GM19372 (cell line): Measurements from ENCODE around the gene RGS9BP.
"Not testable (repeated sequence)": the region's sequence is repeated elsewhere in the genome, so short reads cannot be mapped to it uniquely, and the experiment has no call there.

ENCODE experiments used
- ATAC-seq: cut with Tn5 transposase; IDR thresholded peaks from one replicate; pipeline ENCODE4 v1.9.1; 2021; ENCODE audit warnings: mild to moderate bottlenecking, low read depth, moderate library complexity; ENCODE audit not compliant: unreplicated experiment

RGS9BP gene

DNA sequence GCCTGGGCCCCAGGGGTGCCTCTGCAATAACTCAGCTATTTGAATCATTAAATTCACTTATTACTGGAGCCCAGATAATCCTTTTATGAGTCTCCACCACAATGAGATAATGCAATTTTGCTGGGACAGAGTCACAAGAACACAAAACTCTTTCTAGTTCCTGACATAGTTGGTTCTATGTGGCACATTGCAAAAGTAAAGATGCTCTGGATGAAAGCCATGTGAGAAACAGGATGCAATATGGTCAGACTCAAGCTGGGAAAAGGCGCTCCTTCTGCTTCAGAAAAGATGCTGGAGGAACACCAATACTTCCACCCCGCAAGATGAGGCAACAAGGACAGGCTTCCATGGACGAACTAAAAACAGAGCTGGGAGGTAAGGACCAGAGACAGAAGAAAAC is 6.3 kb upstream of the RGS9BP start:
- ATAC-seq = no peak

DNA sequence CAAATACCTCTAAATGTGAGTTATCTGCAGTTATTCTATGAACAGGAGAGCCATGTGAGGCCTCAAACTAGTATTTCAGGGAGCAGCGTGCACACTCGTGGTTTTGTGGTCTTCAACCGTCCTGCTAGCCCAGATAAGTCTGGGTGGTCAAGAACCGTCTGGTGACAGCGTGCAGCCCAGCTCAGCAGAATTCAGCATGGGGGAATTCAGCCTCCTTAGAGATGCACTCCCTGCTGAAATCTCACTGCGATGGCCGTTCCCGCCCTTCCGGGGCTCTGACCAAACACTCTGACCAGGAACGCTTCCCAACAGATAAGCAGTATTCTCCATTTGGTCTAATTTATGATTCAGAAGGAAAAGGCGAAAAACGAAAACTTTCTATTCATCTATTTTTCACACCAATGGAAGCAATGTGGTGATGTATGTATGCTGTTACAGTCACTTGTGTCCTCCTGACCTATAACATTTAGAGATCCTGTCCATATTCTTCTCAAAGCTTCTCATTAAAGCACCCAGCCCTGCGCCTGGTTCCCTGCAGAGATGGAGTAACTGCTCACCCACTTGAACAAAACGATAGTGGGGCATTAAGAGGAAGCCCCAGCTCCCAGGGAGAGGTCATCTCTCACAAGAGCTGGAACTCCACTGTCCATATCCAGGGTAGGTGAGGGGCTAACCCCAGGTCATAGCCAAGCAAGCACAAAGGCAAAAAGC is 3.6 kb upstream of the RGS9BP start:
- no peak for ATAC-seq

DNA sequence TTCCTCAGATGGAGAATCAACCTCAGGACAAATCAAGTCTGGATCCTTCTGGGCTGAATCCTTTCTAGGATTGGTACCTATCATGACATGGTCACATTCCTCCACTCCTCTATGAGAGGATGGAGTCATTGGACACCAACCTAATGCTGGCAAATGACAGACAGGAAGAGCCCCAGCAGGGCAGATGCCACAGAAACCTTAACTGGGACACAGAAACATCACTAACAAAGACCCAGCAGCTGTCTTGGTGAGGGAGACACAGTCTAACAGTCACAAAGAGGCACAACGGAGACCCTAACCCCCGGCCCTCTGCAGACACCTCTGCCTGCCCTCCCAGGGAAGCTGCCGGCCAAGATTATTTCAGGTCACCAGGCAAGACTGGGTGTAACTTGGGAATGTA is 2.8 kb upstream of the RGS9BP start:
- no peak for ATAC-seq

DNA sequence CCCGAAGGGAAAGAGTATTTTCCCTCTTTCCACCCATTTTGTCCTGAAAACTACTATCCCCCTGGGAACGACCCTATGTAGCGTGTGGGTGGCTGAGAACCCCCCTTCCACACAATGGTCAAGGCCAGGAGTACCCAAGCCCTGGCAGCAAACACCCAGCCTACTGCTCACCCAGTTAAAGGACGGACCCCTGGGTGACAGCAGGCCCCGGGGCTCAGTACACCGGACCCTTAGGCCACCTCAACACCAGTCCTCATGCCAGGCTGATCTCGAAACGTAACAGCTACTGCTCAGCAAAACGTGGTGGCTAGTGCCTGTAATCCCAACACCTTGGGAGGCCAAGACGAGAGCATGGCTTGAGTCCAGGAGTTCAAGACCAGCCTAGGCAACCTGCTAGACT is 2.1 kb upstream of the RGS9BP start:
- ATAC-seq = no peak

DNA sequence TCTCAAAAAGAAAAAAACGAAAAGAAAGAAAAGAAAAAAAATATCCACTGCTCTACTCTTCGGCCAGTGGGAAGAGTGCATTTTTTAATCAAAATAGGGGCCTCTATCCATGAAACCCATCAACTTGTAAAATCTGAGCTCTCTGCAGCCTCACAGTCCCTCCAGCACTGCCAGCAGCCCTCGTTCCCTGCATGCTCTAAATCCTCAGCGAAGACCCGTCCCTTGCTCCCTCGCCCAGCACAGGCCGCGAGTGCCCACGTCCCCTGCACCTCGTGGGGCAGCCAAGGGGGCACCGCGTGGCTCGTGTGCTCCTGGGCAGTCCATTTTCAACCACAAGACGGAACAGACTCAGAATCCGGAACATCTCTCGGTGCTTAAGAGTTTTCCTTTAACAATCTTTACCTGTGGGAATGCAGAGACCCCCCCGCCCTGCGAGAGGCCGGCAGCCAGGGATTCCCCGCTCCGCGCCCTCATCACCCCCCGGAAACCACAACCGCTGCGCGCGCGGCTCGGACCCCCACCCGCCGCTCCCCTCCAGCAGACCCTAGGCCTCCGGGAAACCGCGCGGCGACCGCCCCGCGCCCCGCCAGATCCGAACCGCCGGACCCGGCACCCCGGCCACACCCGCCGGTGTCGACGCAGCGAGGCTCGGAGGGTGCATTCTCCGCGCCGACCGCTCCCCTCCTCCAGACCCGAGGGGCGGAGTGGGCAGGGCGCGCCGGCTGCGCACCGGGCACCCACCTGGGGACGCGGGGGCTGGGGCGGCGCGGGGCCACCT is 1.3 kb upstream of the RGS9BP start:
- ATAC-seq = no peak

DNA sequence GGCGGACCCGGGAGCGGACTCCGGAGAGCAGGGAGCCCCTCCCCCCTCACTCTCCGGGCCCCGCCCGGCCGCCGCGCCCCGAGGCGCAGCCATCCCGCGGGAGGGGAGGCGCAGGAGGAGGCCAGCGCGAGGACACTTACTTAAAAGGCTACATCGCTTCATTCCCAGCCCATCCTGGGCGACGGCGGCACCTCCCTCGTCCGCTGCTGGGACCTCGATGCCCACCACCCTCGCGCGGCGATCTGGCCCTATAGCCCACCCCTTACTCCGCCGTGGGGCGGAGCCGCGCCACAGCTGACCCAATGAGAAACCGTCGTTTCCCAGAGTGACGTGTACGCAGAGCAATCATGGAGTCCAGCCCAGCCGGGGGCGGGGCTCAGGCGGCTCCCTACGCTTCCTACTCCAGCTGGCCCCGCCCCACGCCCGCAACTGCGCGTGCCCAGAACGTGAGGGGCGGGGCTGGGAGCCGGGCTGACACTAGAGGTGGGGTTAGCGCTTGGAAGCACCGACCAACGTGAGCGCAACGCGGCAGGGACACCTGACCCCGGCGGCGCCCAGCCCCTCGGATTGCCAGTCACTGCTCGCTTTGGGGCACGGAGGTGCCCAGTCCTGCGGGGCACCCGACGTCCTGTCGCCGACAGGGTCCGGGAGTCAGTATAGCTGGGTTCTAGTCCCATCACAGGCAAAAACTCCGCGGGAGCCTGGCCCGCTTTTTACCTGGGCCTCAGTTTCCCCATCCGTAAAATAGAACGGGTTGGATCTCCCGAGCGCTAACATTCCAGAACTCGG is 523 bp upstream of the RGS9BP start, which contains the start of gene ANKRD27:
Gene ANKRD27 (minus strand): TSS at position 250 of the 789 bp plus-strand sequence. CDS start 16,165 bp downstream, outside the sequence.
- peak; percentile 98 for ATAC-seq

DNA sequence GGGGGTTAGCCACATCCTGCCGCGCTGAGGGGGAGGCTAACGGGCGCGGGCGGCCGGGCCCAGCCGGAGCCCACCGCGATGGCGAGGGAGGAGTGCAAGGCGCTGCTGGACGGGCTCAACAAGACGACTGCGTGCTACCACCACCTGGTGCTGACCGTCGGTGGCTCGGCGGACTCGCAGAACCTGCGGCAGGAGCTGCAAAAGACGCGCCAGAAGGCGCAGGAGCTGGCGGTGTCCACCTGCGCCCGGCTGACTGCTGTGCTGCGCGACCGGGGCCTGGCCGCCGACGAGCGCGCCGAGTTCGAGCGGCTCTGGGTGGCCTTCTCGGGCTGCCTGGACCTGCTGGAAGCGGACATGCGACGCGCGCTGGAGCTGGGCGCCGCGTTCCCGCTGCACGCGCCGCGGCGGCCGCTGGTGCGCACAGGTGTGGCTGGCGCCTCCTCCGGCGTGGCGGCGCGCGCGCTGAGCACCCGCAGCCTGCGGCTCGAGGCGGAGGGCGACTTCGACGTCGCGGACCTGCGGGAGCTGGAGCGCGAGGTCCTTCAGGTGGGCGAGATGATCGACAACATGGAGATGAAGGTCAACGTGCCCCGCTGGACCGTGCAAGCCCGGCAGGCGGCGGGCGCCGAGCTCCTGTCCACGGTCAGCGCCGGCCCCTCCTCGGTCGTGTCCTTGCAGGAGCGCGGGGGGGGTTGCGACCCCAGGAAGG is 692 bp downstream of the RGS9BP start:
- ATAC-seq = no peak

DNA sequence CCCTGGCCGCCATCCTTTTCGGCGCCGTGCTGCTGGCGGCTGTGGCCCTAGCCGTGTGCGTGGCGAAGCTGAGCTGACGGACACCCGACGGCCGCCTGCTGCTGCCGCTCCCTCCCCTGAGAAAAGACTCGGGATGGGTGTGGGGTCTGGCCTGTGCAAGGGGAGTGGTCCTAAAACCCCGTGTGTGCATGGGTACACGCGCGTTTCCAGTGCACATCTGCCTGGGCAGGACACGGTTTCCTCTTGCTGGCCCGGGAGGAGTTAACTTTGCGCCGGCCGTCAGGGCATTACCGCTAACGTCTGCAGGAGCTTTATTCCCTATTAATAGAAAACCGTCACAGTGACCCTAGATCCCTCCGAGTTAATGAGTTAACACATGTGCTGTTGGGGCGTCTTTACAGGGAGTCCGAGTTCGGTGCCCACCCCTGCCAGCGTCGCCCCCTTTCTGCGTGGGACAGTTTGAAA is 1.3 kb downstream of the RGS9BP start:
- no peak for ATAC-seq

DNA sequence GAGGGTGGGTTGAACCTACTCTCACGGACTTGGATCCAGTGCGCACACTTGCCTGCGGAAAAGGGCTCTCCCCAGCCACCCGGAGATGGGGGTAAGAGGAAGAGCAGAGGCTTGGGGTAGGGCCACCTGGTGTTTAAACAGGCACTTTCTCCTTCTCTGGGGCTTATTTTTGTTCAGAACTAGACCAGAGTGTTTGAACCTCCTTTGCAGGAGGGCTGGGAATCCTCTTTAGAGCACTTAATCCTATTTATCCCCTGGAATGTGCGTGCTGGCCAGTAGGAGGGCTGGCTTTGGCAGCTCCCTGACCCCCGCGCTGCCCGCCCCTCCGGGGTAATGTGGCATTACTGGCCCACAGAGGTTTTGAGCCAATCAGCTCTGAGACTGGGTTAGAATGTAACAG is 2.0 kb downstream of the RGS9BP start:
- ATAC-seq = no peak

DNA sequence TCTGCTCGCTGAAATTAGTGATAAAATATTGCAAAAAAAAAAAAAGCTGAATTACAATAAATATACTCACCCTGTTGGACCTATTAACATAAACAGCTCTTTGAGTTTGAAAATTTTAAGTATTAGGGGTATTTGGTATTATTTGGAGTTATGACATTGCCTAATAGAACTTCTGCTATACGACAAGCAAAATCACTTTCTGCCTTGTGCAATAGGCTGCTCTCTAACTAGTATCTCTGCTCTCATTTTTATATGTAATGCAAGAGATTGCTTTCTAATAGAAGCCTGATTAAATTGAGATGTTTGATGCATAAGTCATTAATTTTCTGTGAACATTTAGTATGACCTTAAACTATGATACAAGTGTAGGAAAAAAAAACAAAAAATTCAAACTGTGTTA is 5.3 kb downstream of the RGS9BP start:
- ATAC-seq = no peak

DNA sequence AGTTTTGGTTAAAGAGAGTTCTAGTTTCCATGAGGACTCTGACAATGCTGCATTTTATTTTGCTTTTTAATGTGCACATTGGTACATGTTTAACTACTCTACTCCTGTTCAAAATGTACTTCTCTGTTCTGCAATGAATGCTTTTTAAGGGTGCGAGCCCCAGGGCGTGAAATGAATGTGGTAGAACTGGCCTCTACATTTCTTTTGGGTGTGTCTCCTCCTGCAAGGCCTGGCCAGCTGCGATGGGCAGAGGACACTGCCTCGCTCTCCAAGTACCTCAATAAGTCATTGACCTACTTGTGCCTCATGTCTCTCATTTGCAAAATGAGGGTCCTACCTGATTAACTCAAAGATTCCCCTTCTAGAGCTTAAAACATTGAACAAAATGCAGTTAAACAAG is 6.7 kb downstream of the RGS9BP start:
- no peak for ATAC-seq

DNA sequence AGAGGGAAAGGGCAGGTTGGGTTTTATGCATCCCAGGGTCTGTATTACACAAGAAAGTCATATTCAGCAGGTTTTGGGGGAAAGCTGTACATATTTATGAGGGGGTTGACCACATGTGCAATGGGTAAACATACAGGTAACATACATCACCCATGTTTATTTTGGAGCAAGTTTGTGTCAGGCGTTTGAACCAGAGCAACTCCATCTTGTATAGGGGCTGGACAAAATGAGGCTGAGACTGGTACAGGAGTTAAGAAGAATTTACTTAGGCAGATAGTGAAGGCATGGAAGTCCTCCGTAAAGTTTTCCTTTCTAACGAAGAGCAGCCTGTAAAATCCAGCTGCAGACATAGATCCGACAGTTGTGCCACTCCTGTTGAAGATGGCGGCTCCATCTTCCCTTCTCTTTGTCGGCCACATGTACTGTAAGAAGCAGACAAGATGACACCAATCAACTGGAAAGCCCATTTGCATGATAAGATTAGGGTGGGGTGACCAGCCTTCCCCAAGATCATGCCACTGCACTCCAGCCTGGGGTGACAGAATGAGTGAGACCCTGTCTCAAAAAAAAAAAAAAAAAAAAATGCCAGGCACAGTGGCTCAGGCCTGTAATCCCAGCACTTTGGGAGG is 11.3 kb downstream of the RGS9BP start:
- ATAC-seq = no peak

DNA sequence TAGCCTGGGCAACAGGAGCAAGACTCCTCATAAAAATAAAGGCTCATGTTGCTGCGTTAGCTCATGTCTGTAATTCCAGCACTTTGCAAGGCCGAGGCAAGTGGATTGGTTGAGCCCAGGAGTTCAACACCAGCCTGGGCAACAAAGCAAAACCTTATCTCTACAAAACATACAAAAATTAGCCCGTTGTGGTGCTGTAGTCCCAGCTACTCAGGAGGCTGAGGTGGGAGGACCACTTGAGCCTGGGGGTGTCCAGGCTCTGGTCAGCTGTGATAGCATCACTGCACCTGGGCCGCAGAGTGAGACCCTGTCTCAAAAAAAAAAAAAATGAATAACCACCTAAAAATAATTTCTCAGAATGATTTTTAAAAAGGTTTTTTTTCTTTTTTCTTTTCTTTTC is 12.0 kb downstream of the RGS9BP start:
- ATAC-seq = no peak

DNA sequence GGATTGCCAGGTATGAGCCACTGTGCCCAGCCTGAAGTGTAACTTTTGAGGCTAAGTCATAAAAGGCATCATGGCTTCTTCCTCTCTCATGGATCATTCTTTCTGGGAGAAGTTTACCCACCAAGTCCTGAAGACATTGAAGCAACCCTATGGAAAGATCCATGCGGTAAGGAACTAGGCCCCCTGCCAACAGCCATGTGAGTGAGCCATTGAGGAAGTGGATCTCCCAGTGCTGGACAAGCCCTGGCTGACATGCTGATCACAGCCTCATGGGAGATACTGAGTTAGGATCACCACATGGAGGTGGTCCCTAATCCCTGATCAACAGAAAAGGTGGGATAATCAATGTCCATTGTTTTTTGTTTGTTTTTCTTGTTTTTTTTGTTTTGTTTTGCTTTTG is 12.7 kb downstream of the RGS9BP start:
- ATAC-seq = no peak

DNA sequence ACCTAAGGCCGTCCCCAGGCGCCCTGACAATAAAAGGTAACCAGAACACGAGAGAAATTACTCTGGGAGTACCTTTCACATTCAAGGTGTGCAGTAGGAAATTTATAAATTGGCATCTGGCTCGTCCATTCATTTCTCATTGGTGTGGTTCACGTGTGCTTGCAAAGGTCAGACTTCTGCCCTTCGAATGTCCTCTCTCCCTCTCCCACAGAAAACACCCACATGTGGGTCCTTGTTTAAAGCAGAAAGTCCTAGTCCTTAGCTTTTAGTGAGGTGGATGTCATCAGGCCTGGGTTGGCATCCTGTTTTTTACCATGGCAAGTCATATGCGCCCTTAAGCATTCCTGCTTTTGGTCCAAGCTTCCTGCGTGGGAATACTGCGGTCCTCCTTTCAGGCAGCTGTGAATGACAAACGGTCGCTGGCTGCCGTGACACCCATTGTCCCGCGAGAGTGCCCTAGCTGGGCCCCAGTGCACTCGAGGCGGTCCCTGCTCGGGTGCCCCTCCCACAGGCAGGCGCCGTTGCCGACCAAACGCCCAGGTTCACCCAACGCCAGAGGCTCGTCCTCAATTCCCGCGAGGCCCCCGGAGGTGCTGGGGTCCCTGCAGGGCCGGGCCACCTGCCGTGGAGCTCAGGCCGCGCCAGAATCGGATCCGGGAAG is 15.8 kb downstream of the RGS9BP start, which contains the start of gene NUDT19:
Gene NUDT19 (plus strand): TSS at position 531 of the 661 bp plus-strand sequence. CDS start 140 bp downstream, outside the sequence.
- ATAC-seq = peak; percentile 78

DNA sequence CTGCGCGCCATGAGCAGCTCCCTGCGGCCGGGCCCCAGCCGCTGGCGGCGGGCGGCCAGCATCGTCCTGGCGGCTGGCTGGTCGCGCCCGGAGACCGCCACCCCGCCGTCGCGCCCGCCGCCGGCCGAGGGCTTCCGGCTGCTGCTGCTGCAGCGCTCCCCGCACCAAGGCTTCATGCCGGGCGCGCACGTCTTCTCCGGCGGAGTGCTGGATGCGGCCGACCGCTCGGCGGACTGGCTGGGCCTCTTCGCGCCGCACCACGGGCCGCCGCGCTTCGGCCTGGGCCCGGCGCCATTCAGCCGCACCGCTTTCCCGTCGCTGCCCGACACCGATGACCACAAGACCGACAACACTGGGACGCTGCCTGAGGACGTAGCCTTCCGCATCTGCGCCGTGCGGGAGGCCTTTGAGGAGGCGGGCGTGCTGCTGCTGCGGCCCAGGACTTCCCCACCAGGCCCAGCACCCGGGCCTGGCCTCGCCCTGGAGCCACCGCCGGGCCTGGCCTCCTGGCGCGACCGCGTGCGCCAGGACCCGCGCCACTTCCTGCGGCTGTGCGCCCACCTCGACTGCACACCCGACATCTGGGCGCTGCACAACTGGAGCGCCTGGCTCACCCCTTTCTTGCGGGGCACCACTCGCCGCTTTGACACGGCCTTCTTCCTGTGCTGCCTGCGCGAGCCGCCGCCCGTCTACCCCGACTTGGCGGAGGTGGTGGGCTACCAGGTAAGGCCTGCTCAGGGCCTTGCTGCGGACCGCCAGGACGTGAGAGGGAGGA is 16.5 kb downstream of the RGS9BP start:
- peak; percentile 57 for ATAC-seq

DNA sequence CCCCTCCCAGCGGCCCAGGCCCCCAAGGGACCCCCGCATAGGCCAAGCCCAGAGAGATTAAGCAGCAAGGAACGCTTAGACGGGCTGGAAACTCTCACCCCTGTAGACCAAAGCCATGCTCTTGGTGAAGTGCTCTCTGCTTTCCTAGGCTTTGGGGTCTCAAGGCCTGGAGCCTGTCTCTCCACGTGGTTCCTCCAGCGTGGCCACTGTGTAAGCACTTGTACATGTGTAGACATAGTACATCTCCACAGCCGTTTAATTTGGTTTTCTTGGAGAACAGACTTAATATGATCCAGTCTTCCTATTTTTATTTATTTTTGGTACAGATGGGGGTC is 17.0 kb downstream of the RGS9BP start:
- no peak for ATAC-seq

DNA sequence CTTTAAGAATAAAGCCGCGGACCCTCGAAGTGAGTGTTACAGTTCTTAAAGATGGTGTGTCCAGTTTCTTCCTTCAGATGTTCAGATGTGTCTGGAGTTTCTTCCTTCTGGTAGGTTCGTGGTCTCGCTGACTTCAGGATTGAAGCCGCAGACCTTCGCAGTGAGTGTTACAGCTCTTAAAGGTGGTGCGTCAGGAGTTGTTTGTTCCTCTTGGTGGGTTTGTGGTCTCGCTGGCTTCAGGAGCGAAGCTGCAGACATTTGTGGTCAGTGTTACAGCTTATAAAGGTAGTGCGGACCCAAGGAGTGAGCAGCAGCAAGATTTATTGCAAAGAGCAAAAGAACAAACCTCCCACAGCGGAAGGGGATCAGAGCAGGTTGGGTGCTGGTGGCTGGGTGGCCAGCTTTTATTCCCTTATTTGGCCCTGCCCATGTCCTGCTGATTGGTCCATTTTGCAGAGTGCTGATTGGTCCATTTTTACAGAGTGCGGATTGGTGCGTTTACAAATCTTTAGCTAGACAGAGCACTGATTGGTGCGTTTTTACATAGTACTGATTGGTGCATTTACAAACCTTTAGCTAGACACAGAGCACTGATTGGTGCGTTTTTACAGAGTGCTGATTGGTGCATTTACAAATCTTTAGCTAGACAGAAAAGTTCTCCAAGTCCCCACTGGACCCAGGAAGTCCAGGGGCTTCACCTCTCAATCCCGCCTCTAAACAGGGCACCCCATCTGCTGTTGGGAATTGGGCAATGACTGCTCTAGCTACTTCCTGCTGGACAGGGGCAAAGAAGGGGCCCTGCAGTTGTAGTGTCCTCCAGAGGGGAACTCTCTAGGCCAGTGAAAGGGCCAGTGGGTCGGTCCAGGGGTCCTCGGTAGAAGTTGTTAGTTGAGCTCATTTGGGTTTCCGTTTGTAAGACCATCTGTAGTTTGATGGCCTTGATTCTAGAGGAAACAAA is 17.8 kb downstream of the RGS9BP start:
- not testable (repeated sequence) for ATAC-seq
